Stimulated activated naive B cell treated with anti-CD40 and anti-IgM and Interleukin-4, amounts not matched to agents 10 μg/mL and 1 μg/mL and 100 μg/mL, for 72 hours (primary cell): ENCODE measurements around the gene ABCB4.

Experiments used
- ATAC-seq, 2 donors: fragments of 150-1000 bp; cut with Tn5 transposase; replicated peaks; 2 replicates each; pipeline ENCODE4 v1.10.0; 2021; ENCODE audit warnings: moderate library complexity in 1 of 2
- DNase-seq: peaks from one replicate; pipeline ENCODE4 v3.0.0; 2021
- H3K27ac Mint-ChIP-seq: one replicate; pipeline ENCODE4 v1.8.0; 2022; ENCODE audit warnings: mild to moderate bottlenecking, mixed read lengths
- H3K27me3 Mint-ChIP-seq, 2 donors: one replicate each; pipeline ENCODE4 v1.8.0; 2022; ENCODE audit warnings: mixed read lengths in 2 of 2
- H3K36me3 Mint-ChIP-seq, 2 donors: one replicate each; pipeline ENCODE4 v1.8.0; 2022; ENCODE audit warnings: mixed read lengths in 2 of 2, mild to moderate bottlenecking in 1 of 2
- H3K4me1 Mint-ChIP-seq, 2 donors: one replicate each; pipeline ENCODE4 v1.8.0; 2022; ENCODE audit warnings: mixed read lengths in 2 of 2, mild to moderate bottlenecking in 1 of 2
- H3K4me3 Mint-ChIP-seq, 2 donors: one replicate each; pipeline ENCODE4 v1.8.0; 2022; ENCODE audit warnings: mild to moderate bottlenecking in 2 of 2, mixed read lengths in 2 of 2, moderate library complexity in 1 of 2
- H3K9me3 Mint-ChIP-seq, 2 donors: one replicate each; pipeline ENCODE4 v1.8.0; 2022; ENCODE audit warnings: mixed read lengths in 2 of 2, mild to moderate bottlenecking in 1 of 2

The ABCB4 gene

DNA sequence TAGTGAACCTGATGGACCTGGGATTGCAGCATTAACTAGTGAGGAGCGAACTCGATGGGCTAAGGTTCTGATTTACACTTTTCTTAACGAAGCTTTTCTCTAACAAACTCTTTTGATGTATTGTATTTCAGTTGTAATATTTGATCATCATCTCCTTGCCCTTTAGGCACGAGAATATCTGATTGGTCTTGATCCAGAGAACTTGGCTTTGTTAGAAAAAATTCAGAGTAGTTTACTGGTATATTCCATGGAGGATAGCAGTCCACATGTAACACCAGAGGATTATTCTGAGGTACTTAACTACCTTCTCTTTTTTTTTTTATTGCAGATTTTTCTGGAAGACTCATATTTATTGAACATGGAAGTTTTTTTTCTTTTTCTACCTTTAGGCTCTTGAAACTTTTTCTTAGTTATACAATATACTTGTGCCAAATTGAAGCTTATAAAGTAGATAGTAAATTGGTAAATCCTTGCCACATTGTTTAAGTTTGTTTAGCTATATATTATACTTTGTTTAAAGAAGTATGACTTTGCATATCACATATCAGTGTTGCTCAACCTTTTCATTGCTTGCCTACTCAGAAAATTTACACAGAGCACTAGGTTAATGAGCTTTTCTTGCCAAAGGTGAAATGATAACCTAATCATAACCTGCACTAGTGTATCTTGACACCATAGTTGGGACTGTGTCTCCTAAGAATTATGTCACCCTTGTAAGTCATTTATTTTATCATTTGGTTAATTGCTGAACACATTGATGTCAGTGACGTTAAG lies 99.6 kb downstream of the ABCB4 start:
- no peaks in the 10 kb centered on the region for H3K27me3 Mint-ChIP-seq
- DNase-seq (no peak), ATAC-seq (no peak)
- H3K9me3 Mint-ChIP-seq: no peaks in the 10 kb centered on the region
- peaks cover 4 to 13% of the 10 kb centered on the region in 2 donors for H3K36me3 Mint-ChIP-seq
- H3K4me3 Mint-ChIP-seq: no peak overlapping the region
- no peak overlapping the region for H3K27ac Mint-ChIP-seq
- H3K4me1 Mint-ChIP-seq: peaks cover 0 to 2% of the 10 kb centered on the region in 2 donors

DNA sequence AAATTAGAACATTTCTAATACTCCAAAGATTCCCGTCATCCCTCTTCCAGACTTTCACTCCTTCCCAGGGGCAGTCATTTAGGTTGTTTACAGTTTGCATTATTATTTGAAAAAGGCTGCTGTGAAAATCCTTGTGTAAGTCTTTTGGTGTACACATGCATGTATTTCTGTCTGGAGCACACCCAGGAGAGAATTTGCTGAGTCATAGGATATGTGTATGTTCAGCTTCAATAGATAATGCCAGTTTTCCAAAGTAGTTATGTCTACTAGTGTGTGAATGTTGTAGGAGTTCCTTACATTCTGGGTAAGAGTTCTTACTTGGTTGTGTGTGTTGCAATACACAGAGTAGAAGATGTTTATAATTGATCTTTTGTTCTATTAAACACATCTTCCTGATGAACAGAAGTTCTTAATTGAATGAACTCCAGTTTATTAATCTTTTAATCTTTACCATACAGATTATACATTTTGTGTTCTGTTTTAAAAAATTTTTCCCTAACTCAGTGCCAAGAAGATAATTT lies 104.8 kb downstream of the ABCB4 start:
- no peak for DNase-seq
- Mint-ChIP-seq H3K36me3 (peaks cover 4 to 6% of the 10 kb centered on the region in 2 donors), H3K27ac (no peak overlapping the region), H3K9me3 (no peaks in the 10 kb centered on the region), H3K4me3 (no peak overlapping the region), H3K4me1 (no peaks in the 10 kb centered on the region), H3K27me3 (no peaks in the 10 kb centered on the region)
- no peak for ATAC-seq

DNA sequence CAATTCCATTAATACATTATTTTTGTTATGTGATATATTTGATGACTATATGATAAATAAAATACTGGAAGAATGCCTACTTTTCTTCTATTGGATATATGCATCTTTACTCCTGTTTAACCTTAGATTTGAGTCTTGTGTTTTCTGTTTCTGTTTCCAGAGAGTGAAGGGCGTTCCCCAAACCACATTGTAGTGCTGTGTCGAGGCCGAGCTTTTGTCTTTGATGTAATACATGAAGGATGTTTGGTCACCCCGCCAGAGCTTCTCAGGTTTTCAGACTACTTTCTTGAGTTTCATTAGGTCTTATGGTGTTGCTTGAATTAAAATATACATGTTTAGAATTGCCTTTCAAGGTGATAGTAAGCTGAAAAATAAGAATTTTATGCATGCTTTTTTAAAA lies 106.3 kb downstream of the ABCB4 start:
- peaks cover 4 to 6% of the 10 kb centered on the region in 2 donors for H3K36me3 Mint-ChIP-seq
- ATAC-seq (no peak), DNase-seq (no peak)
- H3K27me3 Mint-ChIP-seq: no peaks in the 10 kb centered on the region
- no peak overlapping the region for H3K27ac Mint-ChIP-seq
- no peaks in the 10 kb centered on the region for H3K4me1 Mint-ChIP-seq
- no peak overlapping the region for H3K4me3 Mint-ChIP-seq
- no peaks in the 10 kb centered on the region for H3K9me3 Mint-ChIP-seq

DNA sequence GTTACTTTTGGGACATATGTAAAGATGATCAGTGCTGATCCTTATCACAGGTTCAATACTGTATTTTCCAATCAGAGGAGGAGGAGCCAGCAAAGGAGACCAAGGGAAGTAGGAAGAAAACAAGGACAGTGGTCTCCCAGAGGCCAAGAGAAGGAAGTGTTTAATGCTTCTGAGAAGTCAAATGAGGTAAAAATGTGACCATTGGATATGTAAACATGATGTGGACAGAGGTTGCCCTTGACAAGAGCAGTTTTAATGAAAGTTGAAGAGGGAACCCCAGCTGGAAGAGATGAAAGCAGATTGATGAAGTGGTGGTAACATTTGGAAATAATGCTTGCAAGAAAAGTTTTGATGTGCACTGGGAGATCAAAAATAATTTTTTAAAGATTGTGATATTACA lies 111.2 kb downstream of the ABCB4 start:
- DNase-seq (no peak), ATAC-seq (no peak)
- H3K9me3 Mint-ChIP-seq: no peaks in the 10 kb centered on the region
- no peaks in the 10 kb centered on the region for H3K27me3 Mint-ChIP-seq
- no peak overlapping the region for H3K27ac Mint-ChIP-seq
- H3K4me1 Mint-ChIP-seq: peaks cover 0 to 3% of the 10 kb centered on the region in 2 donors
- H3K36me3 Mint-ChIP-seq: no peaks in the 10 kb centered on the region
- H3K4me3 Mint-ChIP-seq: no peak overlapping the region

DNA sequence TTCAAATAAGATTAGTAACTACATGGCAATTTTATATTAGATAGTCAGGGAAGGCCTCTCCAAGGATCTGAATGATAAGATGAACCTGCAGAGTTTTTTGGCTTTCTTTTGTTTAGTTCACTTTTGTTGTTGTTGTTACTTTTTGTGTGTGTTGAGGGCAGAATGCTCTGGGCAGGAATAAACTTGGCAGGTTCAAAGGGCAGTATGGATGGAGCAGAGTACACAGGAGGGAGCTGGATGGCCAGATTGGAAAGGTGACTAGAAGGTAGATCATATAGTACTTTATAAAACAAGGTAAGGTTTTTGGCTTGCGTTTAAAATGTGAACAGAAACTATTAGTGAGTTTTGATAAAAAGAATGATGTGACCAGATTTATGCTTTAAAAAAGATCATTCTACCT lies 112.1 kb downstream of the ABCB4 start:
- H3K4me1 Mint-ChIP-seq: peaks cover 0 to 3% of the 10 kb centered on the region in 2 donors
- no peak overlapping the region for H3K27ac Mint-ChIP-seq
- H3K36me3 Mint-ChIP-seq: peaks cover 0 to 6% of the 10 kb centered on the region in 2 donors
- DNase-seq (no peak), ATAC-seq (no peak)
- no peak overlapping the region for H3K4me3 Mint-ChIP-seq
- no peaks in the 10 kb centered on the region for H3K9me3 Mint-ChIP-seq
- H3K27me3 Mint-ChIP-seq: no peaks in the 10 kb centered on the region

DNA sequence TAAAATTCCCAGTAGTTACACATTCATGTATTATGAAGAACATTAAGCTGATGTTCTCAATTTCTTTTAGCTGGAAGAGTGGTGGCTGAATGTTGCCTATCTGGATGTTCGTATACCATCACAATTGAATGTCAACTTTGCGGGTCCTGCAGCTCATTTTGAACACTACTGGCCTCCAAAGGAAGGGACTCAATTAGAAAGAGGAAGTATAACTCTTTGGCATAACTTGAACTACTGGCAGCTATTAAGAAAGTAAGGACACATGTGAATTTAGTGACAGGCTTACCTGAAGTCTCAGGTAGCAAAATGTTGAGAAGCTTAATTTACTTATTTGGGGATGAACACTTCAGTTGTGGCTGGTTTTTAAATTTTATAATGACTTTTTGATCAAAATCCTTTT lies 114.2 kb downstream of the ABCB4 start:
- H3K36me3 Mint-ChIP-seq: peaks cover 5 to 8% of the 10 kb centered on the region in 2 donors
- DNase-seq: no peak
- H3K27ac Mint-ChIP-seq: no peak overlapping the region
- no peaks in the 10 kb centered on the region for H3K27me3 Mint-ChIP-seq
- H3K4me1 Mint-ChIP-seq: peaks cover 0 to 3% of the 10 kb centered on the region in 2 donors
- no peak overlapping the region for H3K4me3 Mint-ChIP-seq
- no peaks in the 10 kb centered on the region for H3K9me3 Mint-ChIP-seq
- peak in 1 of 2 donors; percentile 31 for ATAC-seq

DNA sequence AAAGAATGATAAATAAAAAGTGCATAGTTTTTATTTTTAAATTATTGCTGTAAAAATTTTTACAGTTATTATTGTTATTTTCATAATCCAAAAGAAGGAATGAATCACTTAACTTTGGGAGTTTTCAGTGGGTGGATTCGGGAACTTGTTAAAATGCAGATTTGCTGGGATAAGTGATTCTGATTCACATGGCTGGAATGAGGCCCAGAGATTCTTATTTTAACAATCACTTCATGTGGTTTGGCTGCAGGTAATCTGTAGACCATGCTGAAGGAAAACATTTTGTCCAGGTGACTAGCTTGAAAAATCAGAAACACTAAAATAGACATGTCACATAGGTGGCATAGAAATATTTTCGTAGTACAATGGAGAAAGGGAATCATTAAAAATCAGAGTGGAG lies 116.1 kb downstream of the ABCB4 start:
- no peaks in the 10 kb centered on the region for H3K27me3 Mint-ChIP-seq
- H3K27ac Mint-ChIP-seq: no peak overlapping the region
- H3K9me3 Mint-ChIP-seq: peaks cover 1 to 3% of the 10 kb centered on the region in 2 donors
- DNase-seq (no peak), ATAC-seq (no peak)
- peaks cover 19 to 28% of the 10 kb centered on the region in 2 donors for H3K36me3 Mint-ChIP-seq
- no peak overlapping the region for H3K4me3 Mint-ChIP-seq
- H3K4me1 Mint-ChIP-seq: peaks cover 0 to 3% of the 10 kb centered on the region in 2 donors

DNA sequence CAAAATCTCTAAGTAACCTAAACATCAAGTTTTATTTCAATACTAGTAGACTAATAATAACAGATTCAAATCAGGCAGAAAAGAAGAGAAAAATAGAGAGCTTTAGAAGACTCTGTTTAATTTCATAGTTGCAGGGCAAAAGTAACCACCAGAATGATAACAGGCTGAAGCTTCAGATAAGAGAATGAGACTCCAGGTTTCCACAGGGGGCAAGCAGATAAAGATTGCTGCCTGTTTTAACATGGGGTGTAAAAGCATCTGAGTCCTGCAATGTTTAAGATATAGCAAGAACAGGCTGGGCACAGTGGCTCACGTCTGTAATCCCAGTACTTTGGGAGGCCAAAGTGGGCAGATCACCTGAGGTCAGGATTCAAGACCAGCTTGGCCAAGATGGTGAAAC lies 119.0 kb downstream of the ABCB4 start:
- H3K9me3 Mint-ChIP-seq: peaks cover 1 to 3% of the 10 kb centered on the region in 2 donors
- H3K36me3 Mint-ChIP-seq: peaks cover 26 to 40% of the 10 kb centered on the region in 2 donors
- no peak for DNase-seq
- peaks cover 0 to 3% of the 10 kb centered on the region in 2 donors for H3K4me1 Mint-ChIP-seq
- H3K27ac Mint-ChIP-seq: no peak overlapping the region
- H3K4me3 Mint-ChIP-seq: no peak overlapping the region
- no peak for ATAC-seq
- no peaks in the 10 kb centered on the region for H3K27me3 Mint-ChIP-seq

DNA sequence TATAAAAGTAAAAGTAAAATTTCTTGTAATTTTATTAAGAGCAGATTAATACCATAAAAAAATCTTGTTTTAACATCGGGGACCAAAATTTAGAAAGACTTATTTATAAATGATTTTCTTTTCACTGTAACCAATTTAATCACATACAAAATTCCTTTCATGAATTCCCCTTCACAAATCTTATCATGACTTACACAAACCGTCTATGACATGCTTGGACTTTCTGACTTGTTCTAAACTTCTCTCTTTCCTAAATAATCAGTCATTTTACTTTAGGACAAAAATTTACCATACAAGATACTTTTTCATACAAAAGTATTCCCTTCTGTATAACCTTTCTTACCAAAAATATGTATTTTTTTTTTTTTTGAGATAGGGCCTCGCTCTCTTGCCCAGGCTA lies 120.7 kb downstream of the ABCB4 start:
- Mint-ChIP-seq H3K36me3 (peaks cover 34 to 50% of the 10 kb centered on the region in 2 donors), H3K27me3 (no peaks in the 10 kb centered on the region), H3K4me3 (no peak overlapping the region), H3K4me1 (no peaks in the 10 kb centered on the region), H3K9me3 (peaks cover 1 to 3% of the 10 kb centered on the region in 2 donors), H3K27ac (no peak overlapping the region)
- ATAC-seq (no peak), DNase-seq (no peak)
